H1 (cell line): ENCODE results near the gene NHLRC2. TPM values are rescaled to one million over a fixed set of nuclear protein-coding genes. Genes with fewer than 3 reads are reported as not detected.

ENCODE experiments used
- CTCF ChIA-PET: fragments of 300-600 bp; sonication (Branson Sonifier 250); formaldehyde crosslinking; loops from one replicate; lab custom pipeline; 2021; ENCODE audit not compliant: partially characterized antibody; lab: Charles Lee
- POLR2A ChIA-PET: fragments of 300-600 bp; sonication (Branson Sonifier 250); formaldehyde crosslinking; loops from one replicate; lab custom pipeline; 2021; ENCODE audit warnings: inconsistent platforms; ENCODE audit not compliant: partially characterized antibody; lab: Charles Lee
- DNase-seq, 2 experiments: peaks; one replicate each; pipeline versions ENCODE4 v3.0.0 to v3.0.0-alpha.2; 2010 to 2022; ENCODE audit warnings: low spot score in 2 of 2, low read depth in 1 of 2, mixed read lengths in 1 of 2
- FAIRE-seq: peaks from 2 replicates; lab custom pipeline; 2011; peaks lifted over from hg19 to GRCh38; lab: Jason Lieb, UNC
- H2AFZ ChIP-seq: 2 replicates; pipeline ENCODE4 v1.8.1; 2012; ENCODE audit warnings: low read length, inconsistent platforms
- H2AK5ac ChIP-seq: 2 replicates; pipeline ENCODE4 v1.6.1; 2013; ENCODE audit warnings: low read depth, low read length
- H2BK120ac ChIP-seq: replicated peaks from 2 replicates; pipeline ENCODE3; 2013; ENCODE audit warnings: low read depth, low read length, inconsistent platforms
- H2BK12ac ChIP-seq: 2 replicates; pipeline ENCODE4 v1.6.1; 2013; ENCODE audit warnings: low read depth, low read length
- H2BK15ac ChIP-seq: 2 replicates; pipeline ENCODE4 v1.6.1; 2013; ENCODE audit warnings: low read length
- H2BK20ac ChIP-seq: 2 replicates; pipeline ENCODE4 v1.6.1; 2013; ENCODE audit warnings: low read length
- H2BK5ac ChIP-seq: 2 replicates; pipeline ENCODE4 v1.6.1; 2013; ENCODE audit warnings: low read depth, low read length
- H3K14ac ChIP-seq: 2 replicates; pipeline ENCODE4 v1.6.1; 2013; ENCODE audit warnings: inconsistent platforms; ENCODE audit not compliant: insufficient read length
- H3K18ac ChIP-seq: 2 replicates; pipeline ENCODE4 v1.6.1; 2013; ENCODE audit warnings: low read length; ENCODE audit errors: extremely low read depth
- H3K23ac ChIP-seq: 2 replicates; pipeline ENCODE4 v1.6.1; 2013; ENCODE audit warnings: inconsistent platforms; ENCODE audit not compliant: insufficient read length
- H3K23me2 ChIP-seq: 2 replicates; pipeline ENCODE4 v1.6.1; 2013; ENCODE audit warnings: low read depth, low read length
- H3K27ac ChIP-seq: 2 replicates; pipeline ENCODE4 v1.6.1; 2011; ENCODE audit warnings: low read depth, low read length, inconsistent platforms
- H3K27me3 ChIP-seq, 4 experiments: replicated peaks in 1 of 4; 1 replicate in 1 of 4; 2 replicates in 3 of 4; pipeline versions ENCODE4 v1.6.1 to v1.8.1; 2011 to 2013; ENCODE audit warnings: low read length in 3 of 4, mild to moderate bottlenecking in 3 of 4, inconsistent platforms in 2 of 4, mixed read lengths in 2 of 4, moderate library complexity in 1 of 4; ENCODE audit not compliant: control insufficient read depth in 3 of 4, insufficient read depth in 3 of 4; ENCODE audit errors: extremely low read depth in 1 of 4
- H3K36me3 ChIP-seq, 4 experiments: 2 replicates each; pipeline versions ENCODE4 v1.6.1 to v1.8.1; 2011 to 2013; ENCODE audit warnings: mild to moderate bottlenecking in 4 of 4, low read length in 3 of 4, moderate library complexity in 2 of 4, control low read depth in 1 of 4, inconsistent platforms in 1 of 4; ENCODE audit not compliant: insufficient read depth in 4 of 4, control insufficient read depth in 2 of 4
- H3K4ac ChIP-seq: replicated peaks from 2 replicates; pipeline ENCODE3; 2013; ENCODE audit warnings: low read length, low read depth, mixed read lengths, inconsistent platforms; ENCODE audit not compliant: insufficient read length
- H3K4me1 ChIP-seq, 4 experiments: replicated peaks in 1 of 4; 1 replicate in 1 of 4; 2 replicates in 3 of 4; pipeline versions ENCODE4 v1.6.1 to v1.8.1; 2011 to 2013; ENCODE audit warnings: low read length in 3 of 4, inconsistent platforms in 2 of 4, mixed read lengths in 1 of 4; ENCODE audit not compliant: insufficient read depth in 4 of 4, control insufficient read depth in 3 of 4
- H3K4me2 ChIP-seq, 2 experiments: 2 replicates each; pipeline versions ENCODE4 v1.6.1 to v1.8.1; 2011 to 2013; ENCODE audit warnings: low read depth in 2 of 2, low read length in 2 of 2, control low read depth in 1 of 2, inconsistent platforms in 1 of 2, mild to moderate bottlenecking in 1 of 2; ENCODE audit not compliant: insufficient read depth in 1 of 2
- H3K4me3 ChIP-seq, 4 experiments: fragments of 200-600, 300-600 bp in 1 of 4; sonication (generic), shearing (Covaris generic), sonication (Bioruptor Twin) in 1 of 4; 2 replicates each; pipeline versions ENCODE4 v1.5.1 to v1.8.1; 2011 to 2016; ENCODE audit warnings: low read length in 4 of 4, low read depth in 3 of 4, control low read depth in 2 of 4, inconsistent platforms in 2 of 4, mild to moderate bottlenecking in 2 of 4, mixed read lengths in 1 of 4, moderate library complexity in 1 of 4; ENCODE audit not compliant: insufficient read depth in 2 of 4; ENCODE audit errors: extremely low read depth in 1 of 4
- H3K56ac ChIP-seq: replicated peaks from 2 replicates; pipeline ENCODE3; 2013; ENCODE audit warnings: low read depth, mild to moderate bottlenecking, mixed read lengths, low read length, inconsistent platforms; ENCODE audit not compliant: insufficient read length
- H3K79me1 ChIP-seq: 2 replicates; pipeline ENCODE4 v1.6.1; 2013; ENCODE audit warnings: low read depth, low read length, control low read depth
- H3K79me2 ChIP-seq, 2 experiments: 2 replicates each; pipeline versions ENCODE4 v1.6.1 to v1.8.1; 2012 to 2013; ENCODE audit warnings: low read length in 2 of 2, mild to moderate bottlenecking in 2 of 2, inconsistent platforms in 1 of 2; ENCODE audit not compliant: insufficient read depth in 2 of 2, control insufficient read depth in 1 of 2
- H3K9ac ChIP-seq, 4 experiments: replicated peaks in 1 of 4; 1 replicate in 1 of 4; 2 replicates in 3 of 4; pipeline versions ENCODE4 v1.6.1 to v1.8.1; 2011 to 2013; ENCODE audit warnings: low read depth in 3 of 4, low read length in 3 of 4, control low read depth in 2 of 4, mild to moderate bottlenecking in 2 of 4, moderate library complexity in 2 of 4, inconsistent platforms in 1 of 4; ENCODE audit errors: extremely low read depth in 1 of 4
- H3K9me3 ChIP-seq, 2 experiments: 2 replicates each; pipeline versions ENCODE4 v1.6.1 to v1.8.1; 2012 to 2013; ENCODE audit warnings: mild to moderate bottlenecking in 2 of 2, moderate library complexity in 2 of 2, control low read depth in 1 of 2, inconsistent platforms in 1 of 2, low read depth in 1 of 2, low read length in 1 of 2, mixed read lengths in 1 of 2; ENCODE audit not compliant: insufficient read depth in 2 of 2
- H4K20me1 ChIP-seq, 2 experiments: replicated peaks in 1 of 2; 2 replicates each; pipeline versions ENCODE3 to v1.8.1; 2011 to 2013; ENCODE audit warnings: inconsistent platforms in 2 of 2, low read length in 2 of 2, mild to moderate bottlenecking in 1 of 2; ENCODE audit not compliant: insufficient read depth in 2 of 2, control insufficient read depth in 1 of 2
- H4K5ac ChIP-seq: 2 replicates; pipeline ENCODE4 v1.6.1; 2013; ENCODE audit warnings: low read length, low read depth, mixed read lengths, inconsistent platforms; ENCODE audit not compliant: insufficient read length
- H4K8ac ChIP-seq: 2 replicates; pipeline ENCODE4 v1.8.0; 2013; ENCODE audit warnings: mild to moderate bottlenecking, moderate library complexity, low read length, inconsistent platforms; ENCODE audit not compliant: insufficient read depth; ENCODE audit errors: extremely low read depth
- H4K91ac ChIP-seq: replicated peaks from 2 replicates; pipeline ENCODE3; 2013; ENCODE audit warnings: low read length, mixed read lengths, inconsistent platforms; ENCODE audit not compliant: insufficient read length
- TCF12 ChIP-seq: IDR thresholded peaks from 2 replicates; pipeline ENCODE4 v1.6.1; 2011; ENCODE audit warnings: low read depth, mild to moderate bottlenecking, low read length
- WGBS, 2 experiments: shearing (Covaris generic) in 1 of 2; methylation state at CpG; one replicate each; pipeline versions ENCODE4 v1.1.6 to v1.1.7; 2013 to 2015; ENCODE audit warnings: low lambda C conversion rate in 2 of 2, mixed read lengths in 2 of 2, inconsistent platforms in 1 of 2, low coverage in 1 of 2, missing lambda C conversion rate in 1 of 2; ENCODE audit not compliant: insufficient replicate concordance in 2 of 2, insufficient coverage in 1 of 2, insufficient read length in 1 of 2; ENCODE audit errors: extremely low coverage in 1 of 2, missing lambda C conversion rate in 1 of 2; 5-methylcytosine and 5-hydroxymethylcytosine counted together
- polyA plus RNA-seq, 7 experiments: library from polyadenylated mRNA; depleted of rRNA in 3 of 7; stranded (reverse) in 5 of 7; unstranded in 2 of 7; fragments of >200 nt in 5 of 7; fragments of 200-250 nt in 2 of 7; gene quantifications; 1 replicate in 5 of 7; 2 replicates in 1 of 7; 4 replicates in 1 of 7; pipeline versions ENCODE4 v1.2.1 to v1.2.3, GENCODE V29; 2011 to 2013; ENCODE audit warnings: missing spikeins in 2 of 7, mixed read lengths in 2 of 7
- total RNA-seq: library from RNA; stranded (reverse); fragmentation: NEBNext Ultra II Directional; extraction: Animal tissue kit (Norgen Biotek cat#: 25700); gene quantifications from 2 replicates; pipeline ENCODE4 v1.2.1, GENCODE V29; 2021

The NHLRC2 gene
- total and polyA plus RNA-seq, 2 of the 8 experiments (the other 6 are each of a cell fraction or from before 2014, with no cell fraction given): 4.9 to 25.6 TPM

DNA sequence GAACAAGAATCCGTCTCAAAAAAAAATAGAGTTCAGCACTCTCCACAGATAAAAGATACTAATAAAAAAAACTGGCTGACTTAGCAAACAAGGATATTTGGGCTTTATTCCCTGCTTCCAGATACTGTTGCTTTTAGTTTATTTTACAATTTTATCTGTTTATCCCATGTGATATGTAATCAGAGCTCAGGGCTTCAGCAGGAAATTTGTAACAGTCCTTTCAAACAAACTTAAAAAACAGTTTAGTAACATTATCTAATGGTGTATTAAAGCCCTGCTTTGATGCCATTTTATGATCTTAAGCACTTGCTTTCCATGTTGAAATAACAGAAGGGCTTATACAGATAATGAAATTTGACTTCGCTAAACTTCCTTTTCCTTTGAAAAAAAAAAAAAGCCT lies 28.7 kb upstream of the NHLRC2 start:
- peaks cover 0 to 5% (median 2%) of the 10 kb centered on the region in 4 experiments; a peak in 3 of 7 replicates for H3K4me1 ChIP-seq

More for the DNA sequence above, 28.7 kb upstream of the NHLRC2 start:
- no peaks in the 10 kb centered on the region for H3K9me3 ChIP-seq
- no peaks in the 10 kb centered on the region for H3K23me2 ChIP-seq
- no peaks in the 10 kb centered on the region for H3K36me3 ChIP-seq
- H3K27ac ChIP-seq: no peak overlapping the region
- no peak overlapping the region for H2BK12ac ChIP-seq
- H3K23ac ChIP-seq: no peak overlapping the region
- no peaks in the 10 kb centered on the region for H4K20me1 ChIP-seq
- no peak overlapping the region for H2BK20ac ChIP-seq
- DNase-seq (no peak), FAIRE-seq (no peak)
- H2BK5ac ChIP-seq: no peak overlapping the region
- H4K91ac ChIP-seq: no peak overlapping the region
- no peak overlapping the region for H3K9ac ChIP-seq
- no peak overlapping the region for H2AK5ac ChIP-seq
- no peak for TF ChIP-seq TCF12
- H3K18ac ChIP-seq: no peak overlapping the region
- no peak overlapping the region for H2AFZ ChIP-seq
- ChIA-PET CTCF (no interaction called here), POLR2A (interaction anchor here (0.5 kb wide), 1 partner anchor 166 kb away, joined by 4 read pairs; no protein-coding TSS in a partner anchor)
- H4K8ac ChIP-seq: no peak overlapping the region
- H3K4me2 ChIP-seq: no peak overlapping the region
- H3K4me3 ChIP-seq: no peak overlapping the region
- no peak overlapping the region for H3K56ac ChIP-seq
- no peaks in the 10 kb centered on the region for H3K79me2 ChIP-seq
- H3K27me3 ChIP-seq: no peaks in the 10 kb centered on the region
- H3K14ac ChIP-seq: no peak overlapping the region
- H3K79me1 ChIP-seq: no peaks in the 10 kb centered on the region
- H3K4ac ChIP-seq: no peak overlapping the region
- no peak overlapping the region for H2BK15ac ChIP-seq
- no peak overlapping the region for H4K5ac ChIP-seq
- H2BK120ac ChIP-seq: no peak overlapping the region
- WGBS, 2 experiments: 86% methylated on average over 2 of the region's 2 CpGs; no CpG with 5 or more reads in 1 of the 2 experiments
